HG02610 (cell line): ENCODE results near the gene NTNG2.

Experiments used
- ATAC-seq: cut with Tn5 transposase; IDR thresholded peaks from one replicate; pipeline ENCODE4 v1.9.1; 2021; ENCODE audit warnings: mild to moderate bottlenecking, moderate library complexity; ENCODE audit not compliant: unreplicated experiment

The NTNG2 gene

DNA sequence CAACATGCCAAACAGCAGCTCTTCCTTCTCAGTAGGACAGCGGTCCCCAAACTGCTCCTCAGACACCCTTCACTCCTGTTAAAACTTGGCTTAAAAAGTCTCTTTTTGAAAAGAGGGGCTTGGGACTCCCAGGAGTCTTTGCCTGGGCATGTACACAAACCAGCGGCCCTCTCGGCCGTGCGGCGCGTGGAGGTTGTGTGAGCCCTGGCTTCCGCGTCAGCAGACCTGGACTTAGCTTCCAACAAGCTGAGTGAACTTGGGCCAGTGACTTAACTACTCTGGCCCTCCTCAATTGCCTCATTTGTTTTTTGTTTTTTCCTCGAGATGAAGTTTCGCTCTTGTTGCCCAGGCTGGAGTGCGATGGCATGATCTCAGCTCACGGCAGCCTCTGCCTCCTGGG lies 15.3 kb upstream of the NTNG2 start:
- ATAC-seq = no peak

DNA sequence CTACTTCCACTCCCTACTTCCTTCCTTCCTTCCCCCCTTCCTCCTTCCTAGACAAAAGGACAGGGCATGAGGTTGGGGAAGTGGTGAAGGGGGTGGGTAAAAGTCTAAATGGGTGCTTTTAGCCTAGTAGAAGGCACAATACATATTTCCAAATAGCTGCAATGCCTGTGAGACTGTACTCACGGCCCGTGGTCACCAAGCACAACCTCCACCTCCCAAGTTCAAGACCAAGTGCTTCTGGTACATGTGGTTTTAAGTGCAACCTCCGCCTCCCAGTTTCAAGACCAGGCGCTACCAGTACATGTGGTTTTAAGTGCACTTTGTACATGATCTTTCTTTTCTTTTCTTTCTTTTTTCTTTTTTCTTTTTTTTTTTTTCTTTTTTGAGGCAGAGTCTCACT lies 14.5 kb upstream of the NTNG2 start:
- no peak for ATAC-seq

DNA sequence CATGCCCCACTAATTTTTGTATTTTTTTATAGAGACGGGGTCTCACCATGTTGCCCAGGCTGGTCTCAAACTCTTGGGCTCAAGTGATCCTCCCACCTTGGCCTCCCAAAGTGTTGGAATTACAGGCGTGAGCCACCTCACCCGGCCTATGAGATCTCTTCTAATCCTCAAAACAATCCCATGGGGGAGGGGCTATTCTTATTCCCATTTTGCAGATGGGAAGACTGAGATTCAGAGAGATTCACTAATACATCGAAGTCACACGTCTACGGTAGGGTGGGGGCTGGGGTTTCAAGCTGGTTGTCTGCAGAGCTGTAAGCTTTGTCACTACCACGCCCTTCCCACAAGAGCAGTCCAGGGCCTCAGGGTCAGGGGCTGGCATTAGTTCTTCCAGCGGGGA lies 14.0 kb upstream of the NTNG2 start:
- no peak for ATAC-seq

DNA sequence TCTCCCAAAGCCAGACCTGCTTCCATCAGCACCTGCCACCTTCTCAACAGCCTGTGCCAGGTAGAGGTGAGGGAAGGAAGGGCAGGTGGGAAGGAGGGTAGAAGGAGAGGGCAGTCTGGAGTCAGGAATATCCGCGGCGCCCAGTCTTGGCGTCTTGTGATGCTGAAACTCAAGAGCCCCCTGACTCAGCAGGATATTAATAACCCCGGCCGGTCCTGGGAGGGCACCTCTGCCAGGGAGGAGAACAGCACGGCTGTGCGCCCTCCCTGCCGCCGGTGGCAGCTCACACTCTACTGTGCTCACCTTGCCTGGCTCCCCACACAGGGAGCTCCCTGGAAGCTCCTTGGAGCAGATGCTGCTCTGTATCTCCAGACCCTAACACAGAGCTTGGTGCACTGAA lies 11.6 kb upstream of the NTNG2 start:
- no peak for ATAC-seq

DNA sequence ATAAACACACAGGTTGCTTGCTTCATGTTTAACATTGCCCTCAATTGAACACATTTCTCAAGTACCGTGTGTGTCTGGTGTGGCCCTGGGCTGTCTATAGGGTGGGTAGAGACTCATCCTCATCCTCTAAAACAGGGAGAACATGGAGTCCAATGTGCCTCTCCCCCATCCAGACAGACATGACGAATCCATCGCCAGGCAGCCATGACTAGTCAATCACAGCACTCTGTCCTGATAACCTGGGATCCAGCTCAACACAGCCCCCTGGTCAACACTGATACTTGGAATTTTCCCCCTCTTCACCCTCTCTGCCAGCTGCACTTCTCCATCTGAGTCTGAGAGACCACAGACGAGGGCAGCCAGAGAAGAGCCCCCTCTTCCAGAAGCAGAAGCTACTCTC lies 10.7 kb upstream of the NTNG2 start:
- ATAC-seq = no peak

DNA sequence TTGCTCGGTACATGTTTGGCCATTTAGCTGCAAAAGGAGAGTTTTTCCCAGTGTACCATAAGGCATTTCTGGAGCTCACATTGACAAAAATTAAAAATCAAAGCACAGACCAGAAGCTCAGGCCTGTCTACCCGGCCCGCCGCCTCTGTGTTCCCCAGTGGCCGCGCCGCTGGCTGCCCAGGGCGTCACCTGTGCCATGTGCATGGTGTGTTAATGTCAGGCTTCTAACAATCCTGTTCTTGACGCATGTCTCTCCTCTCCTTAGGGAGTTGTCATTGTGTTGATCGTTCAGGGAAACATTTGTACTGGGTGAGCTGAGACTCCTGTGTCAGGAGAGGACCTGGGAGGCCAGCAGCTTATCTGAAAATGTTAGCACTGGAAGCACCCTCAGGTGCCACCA lies 9.6 kb upstream of the NTNG2 start:
- no peak for ATAC-seq

DNA sequence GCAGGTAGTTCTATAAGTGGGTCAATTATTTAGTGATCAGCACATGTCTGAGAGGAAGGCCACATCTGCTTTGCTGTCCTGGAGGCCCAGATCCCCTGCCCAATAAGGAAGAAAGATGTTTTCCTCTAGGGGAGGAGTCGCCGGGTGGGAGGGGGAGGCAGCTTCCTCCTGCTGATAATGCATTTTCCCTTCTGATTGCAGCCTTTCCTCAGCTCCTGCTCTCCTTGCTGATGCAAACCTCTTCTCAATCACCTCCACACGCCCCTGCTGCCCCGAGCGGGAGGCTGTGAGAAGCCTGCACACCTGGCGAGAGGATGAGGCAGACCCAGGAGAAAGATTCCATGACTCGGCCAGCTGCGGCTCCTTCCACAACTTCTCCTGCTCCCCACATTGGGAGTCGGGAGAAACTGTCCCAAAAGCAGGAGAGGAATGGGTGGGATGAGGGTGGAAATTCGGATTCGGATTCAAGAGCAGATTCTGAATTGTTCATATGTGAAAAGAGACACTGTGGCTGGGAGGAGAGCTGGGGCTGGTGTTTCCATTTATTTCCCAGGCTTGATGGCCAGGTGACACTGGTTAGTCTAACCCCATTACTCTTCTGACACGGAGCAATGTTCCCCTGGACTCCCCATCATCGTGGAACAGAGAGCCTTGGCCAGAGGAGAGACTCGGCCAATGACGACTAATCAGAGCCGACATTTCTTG lies 6.8 kb upstream of the NTNG2 start:
- no peak for ATAC-seq

DNA sequence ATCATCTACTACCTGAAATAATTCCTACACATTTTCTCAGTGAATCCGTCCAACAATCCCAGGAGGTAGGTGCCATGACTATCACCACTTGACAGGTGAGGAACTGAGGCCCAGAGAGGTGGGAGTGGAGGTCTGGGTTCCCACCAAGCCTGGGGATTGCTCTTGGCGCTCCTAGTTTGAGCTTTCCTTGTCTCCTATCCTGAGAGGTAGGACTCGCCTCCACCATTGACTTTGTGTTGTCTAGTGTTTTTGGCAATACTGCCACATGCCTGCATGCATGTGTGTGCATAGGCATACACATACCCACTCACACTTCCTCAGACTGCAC lies 6.3 kb upstream of the NTNG2 start:
- ATAC-seq = no peak

DNA sequence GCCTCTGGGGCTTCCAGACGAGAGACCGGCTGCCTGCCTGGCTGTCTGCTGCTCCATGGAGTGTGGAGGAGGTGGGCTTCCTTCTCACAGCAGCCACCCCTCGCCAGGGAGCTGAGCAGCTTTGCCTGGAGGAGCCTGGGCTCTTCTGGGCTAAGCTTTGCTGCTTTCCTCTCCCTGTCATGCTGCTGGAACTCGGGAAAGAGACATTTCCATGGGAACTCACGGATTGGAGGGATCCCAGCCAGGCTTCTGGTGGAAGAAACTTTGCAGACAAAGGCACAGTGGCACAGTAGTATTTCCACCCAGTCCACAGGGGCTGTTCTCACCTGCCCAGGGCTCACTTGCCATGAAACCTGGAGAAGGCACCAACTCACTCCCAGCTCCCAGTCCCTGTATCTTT lies 5.6 kb upstream of the NTNG2 start:
- no peak for ATAC-seq

DNA sequence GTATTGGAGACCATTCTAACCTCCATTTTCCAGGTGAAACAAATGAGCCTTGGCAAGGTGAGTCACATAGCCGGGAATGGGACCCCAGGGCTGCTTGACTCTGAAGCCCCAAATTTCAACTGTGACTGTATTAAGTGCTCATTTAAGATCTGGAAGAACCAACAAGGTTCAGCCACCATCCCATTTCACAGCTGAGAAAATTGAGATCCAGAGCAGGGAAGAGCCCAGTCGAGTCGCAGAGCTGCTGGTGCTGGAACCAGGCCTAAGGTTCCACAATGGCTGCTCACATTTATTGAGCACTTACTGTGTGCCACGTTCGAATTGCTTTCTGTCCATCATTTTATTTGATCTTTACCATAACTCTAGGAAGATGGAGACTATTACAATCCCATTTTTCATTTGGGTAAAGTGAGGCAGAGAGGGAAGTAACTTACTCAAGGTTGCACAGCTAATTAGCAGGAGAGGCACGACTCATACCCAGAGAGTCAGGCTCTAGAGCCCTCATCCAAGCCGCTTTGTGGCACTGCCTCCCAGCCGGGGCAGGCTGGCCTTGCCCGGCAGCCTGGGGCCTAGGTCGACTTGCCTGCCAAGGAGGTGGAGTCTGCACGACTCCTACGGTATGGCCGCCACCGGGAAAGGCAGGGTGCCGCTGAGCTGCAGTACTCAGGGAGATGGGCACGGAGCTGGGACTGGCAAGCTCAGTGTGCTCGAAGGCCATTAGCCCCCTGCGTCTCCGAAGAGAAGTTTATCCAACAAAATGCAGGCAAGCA lies 4.3 kb upstream of the NTNG2 start:
- ATAC-seq = no peak

DNA sequence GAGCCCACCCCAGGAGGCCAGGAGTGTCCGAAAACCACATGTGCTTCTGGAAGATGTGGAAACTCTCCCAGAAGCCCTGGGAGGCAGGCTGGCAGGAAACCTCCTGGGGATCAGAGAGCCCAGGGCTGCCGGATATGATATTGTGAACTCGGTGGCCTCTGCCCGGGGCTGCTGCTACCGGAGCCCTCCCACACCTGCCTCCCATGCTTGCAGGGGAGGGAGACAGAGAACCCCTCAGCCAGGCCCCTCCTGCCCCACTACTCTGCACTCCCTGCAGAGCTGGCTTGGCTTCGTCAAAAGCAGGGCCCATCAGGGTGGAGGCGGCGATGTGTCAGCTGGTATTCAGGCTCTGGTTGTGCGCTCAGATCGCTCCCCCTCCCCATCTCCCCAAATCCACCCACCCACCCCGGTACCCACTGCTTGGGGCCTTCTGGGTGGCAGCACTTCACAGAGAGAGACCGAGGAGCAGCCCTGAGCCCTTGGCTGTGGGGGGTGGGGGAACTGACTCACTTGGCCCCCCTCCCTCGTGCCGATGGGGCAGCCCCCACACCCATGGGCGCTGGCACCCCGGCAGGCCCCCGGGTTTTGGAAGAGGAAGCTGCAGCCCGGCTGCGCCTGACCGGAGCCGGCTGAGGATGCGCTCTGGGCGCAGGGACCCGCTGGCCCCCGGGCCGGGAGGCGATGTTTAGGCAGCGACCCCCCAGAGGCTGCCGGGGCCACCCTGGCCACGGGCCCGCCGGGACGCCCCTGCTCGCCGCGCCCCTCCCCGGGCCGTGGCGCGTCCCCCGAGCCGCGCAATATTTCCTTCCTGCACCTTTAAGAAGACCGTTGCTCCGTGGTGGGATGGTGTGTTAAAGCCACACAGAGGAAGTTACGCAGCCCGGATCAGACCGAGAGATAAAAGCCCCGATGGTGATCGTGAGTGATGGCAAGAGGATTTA lies 786 bp upstream of the NTNG2 start:
- ATAC-seq = no peak

DNA sequence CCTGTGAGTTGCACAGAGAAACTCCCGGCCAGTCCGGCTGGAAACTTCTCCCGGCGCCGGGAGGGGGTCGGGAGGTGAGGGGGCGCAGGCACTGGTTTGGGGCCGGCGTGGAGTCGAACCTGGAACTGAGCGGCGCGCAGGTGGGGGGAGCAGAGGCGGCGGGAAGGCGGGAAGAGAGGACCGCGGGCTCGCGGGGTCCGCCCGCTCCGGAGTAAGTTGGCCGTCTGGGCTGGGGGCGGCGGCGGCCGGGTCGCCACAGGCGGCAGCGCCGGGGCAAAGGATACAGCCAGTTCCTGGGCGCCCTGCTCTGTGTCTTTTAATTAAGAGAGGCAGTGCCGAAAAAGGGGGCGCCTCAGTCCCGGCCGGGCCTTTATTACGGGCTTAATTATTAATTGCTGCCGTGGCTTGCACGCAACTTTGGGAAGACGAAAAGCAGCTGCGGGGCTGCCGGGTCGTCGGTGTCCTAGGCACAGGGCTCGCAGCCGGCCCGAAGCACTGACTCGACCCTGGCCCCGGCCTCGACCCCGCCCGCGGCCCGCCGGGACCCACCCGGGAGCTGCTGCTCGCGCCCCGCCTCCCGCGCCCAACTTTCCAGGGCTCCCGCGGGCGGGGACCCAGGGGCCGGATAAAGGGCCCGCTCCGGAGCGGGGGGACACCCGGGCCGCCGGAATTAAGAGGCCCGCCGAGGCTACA lies 1.1 kb downstream of the NTNG2 start:
- ATAC-seq = no peak

DNA sequence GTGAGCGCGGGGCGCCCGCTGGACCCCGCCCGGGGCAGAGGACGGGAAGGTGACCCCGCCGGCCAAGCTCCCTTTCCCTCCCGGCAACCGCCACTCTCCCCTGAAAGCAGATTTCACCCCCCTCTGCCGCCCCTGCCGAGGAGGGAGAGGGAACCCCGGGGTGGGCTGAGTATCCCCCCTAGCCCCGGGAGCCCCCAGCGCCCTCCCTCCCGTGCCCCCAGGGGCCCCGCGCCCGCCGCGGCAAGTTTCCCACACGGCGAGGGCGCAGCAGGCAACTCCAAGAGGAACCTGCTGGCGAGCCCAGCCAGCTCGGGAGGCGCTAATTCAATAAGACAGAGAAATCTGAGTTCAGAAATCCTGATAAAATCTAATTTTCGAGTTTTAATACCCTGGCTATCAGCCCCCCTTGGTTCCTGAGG lies 1.6 kb downstream of the NTNG2 start:
- ATAC-seq = no peak

DNA sequence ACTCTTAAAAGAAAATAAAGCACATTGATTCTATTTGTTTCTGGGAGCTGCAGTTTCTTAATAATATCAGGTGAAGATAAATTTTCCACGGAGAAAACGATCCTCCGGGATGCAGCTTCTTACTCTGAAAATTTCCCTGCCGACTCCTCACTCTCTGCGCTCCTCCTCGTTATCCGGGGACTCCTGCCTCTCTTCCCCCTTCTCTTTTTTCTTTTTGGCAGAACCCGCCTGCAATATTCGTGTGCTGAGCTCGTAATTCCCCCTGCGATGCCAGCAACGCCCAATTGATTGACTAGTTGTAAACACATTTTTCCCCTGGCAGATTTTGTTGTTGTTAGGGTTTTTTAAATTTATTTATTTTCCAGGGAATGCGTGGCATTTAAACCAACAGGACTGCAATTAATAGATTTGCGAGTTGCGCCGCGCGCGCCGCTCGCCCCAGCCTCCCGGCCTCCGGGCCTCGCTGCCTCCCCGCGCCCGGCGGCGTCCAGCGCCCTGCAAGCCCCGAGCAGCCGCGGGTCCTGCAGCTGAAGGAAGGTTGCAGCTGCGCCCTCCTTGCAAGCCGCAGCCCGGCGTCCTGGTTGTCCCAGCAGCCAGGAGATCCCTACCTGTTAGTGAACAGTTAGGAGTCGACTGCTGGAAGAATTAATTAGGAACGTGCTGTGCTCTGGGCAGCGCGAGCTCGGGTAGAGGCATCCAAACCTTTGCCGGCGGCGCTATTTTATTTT lies 2.2 kb downstream of the NTNG2 start:
- no peak for ATAC-seq

DNA sequence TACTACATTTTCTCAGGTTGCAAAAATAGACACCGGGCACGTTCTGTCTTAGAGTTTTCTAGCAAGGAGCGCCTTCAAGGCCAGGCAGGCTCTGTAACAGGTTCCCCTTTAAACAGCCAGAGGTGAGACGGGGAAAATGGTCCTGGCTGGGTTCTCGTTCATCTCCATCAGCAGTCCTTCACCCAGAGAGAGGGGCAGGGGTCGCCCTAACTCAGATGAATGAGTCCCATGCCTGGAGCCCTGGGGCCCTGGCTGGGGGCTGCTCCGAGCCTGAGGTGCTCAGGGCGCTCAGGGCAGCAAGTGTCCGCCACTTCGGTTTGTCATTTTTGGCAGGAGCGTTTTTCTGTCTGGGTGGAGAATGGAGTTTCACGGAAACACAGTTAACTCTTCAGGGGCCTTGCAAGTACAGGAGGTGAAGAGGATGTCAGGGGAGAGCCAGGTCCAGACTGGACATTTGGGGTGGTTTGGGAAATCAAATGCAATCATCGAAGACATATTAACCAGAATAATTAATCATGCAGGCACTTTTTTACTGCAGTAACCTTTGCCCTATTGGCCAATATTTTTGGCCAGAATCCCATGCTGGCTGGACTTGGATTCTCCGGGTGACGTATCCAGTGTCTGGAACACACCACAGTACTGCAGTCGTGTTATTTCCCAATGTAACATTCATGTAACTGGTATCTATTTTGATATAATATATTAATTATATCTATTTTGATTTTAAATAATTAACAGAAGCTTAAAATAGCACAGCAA lies 2.9 kb downstream of the NTNG2 start:
- no peak for ATAC-seq

DNA sequence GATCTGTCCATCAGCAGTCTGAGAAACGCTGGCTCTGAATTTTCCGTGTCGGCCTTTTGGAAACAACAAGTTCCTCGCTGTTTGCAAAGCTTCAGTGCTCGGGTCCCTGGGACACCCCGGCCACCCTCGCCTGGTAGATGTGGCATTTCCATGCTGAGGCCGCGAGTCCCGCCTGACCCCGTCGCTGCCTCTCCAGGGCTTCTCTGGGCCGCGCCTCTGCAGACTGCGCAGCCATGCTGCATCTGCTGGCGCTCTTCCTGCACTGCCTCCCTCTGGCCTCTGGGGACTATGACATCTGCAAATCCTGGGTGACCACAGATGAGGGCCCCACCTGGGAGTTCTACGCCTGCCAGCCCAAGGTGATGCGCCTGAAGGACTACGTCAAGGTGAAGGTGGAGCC lies 4.7 kb downstream of the NTNG2 start:
- no peak for ATAC-seq

DNA sequence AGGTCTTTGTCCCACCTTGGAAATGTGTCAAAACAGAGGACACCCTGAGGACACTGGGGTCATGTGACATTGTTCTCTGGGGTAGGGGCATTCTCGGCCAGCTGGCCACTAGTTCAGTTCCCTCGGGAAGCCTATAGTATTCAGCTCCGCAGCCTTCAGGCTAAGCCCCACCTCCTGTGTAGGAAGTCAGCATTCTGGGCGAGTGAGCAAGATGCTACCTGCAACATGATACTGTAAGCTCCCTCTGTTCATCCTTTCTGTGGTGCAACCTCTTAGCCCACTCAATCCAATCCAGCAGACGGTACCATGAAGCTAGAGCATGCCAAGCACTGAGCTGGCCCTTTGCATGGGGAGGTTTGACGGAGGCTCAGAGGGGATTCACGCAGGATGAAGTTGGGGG lies 5.3 kb downstream of the NTNG2 start:
- ATAC-seq = no peak

DNA sequence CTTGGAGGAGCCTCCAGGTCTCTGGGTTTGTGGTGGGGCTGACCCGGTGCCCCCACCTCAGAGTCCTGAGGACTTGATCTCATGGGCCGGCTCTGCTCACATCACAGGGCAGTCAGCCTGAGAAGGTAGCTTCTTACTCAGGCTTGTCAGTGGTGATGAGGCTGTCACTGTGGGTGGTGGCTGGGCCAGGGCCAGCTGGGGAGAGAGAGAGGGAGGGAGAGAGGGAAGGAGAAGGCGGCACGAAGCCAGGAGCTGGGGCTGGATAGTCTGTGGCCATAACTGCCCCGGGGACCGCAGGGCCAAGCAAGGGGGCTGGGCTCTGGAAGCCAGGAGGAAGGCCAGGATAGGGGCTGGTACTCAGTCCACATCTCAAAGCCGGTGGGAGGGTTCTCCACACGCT lies 6.5 kb downstream of the NTNG2 start:
- ATAC-seq = no peak

DNA sequence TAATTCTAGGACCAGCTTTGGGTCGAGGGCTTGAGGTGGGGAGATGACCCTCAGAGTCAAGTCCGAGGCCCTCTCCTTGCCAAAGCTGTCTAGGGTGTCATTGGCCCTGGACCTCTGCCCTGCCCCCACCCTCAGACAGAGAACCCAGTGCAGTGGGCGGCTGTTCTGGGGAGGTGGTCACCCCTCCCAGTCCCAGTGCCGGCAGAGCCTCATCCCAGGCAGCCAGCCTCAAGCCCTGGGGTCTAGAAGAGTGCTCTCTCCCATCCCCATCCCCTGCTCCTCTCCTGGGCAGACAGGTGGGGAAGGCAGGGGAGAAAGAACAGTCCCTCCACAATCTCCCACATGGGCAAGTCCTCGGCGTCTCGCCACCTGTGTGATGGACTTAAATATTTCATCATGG lies 7.0 kb downstream of the NTNG2 start:
- ATAC-seq = no peak
